PC-3 (cell line): ENCODE measurements around the gene RSU1. TPM values are rescaled to one million over a fixed set of nuclear protein-coding genes. Genes with fewer than 3 reads are reported as not detected.
"Not testable (repeated sequence)": the region's sequence is repeated elsewhere in the genome, so short reads cannot be mapped to it uniquely, and the experiment has no call there.

Experiments used
- ATAC-seq: fragments of 200-7000 bp; cut with Tn5 transposase; 2 replicates; pipeline ENCODE4 v1.9.1; 2020; ENCODE audit warnings: mild to moderate bottlenecking, moderate library complexity
- BruUV-seq: library from RNA; stranded (reverse); fragments of 400-500 nt; replicated peaks from 2 replicates; lab custom pipeline; 2021; lab: Mats Ljungman, UMichigan
- CTCF ChIA-PET: fragments of 300-600 bp; sonication (Branson Sonifier 250); formaldehyde crosslinking; loops from one replicate; lab custom pipeline; 2022; ENCODE audit warnings: antibody characterized with exemption; lab: Charles Lee
- POLR2A ChIA-PET: fragments of 300-600 bp; sonication (Branson Sonifier 250); formaldehyde crosslinking; loops from one replicate; lab custom pipeline; 2022; ENCODE audit warnings: antibody characterized with exemption; ENCODE audit not compliant: unreplicated experiment; lab: Charles Lee
- DNase-seq: peaks from one replicate; pipeline ENCODE4 v3.0.0-alpha.2; 2015
- H2AFZ ChIP-seq: fragments of 300-600 bp; sonication (generic); 2 replicates; pipeline ENCODE4 v1.6.0; 2016; ENCODE audit warnings: antibody characterized with exemption, low read length
- H3F3A ChIP-seq: fragments of 300-600 bp; sonication (generic); one replicate; pipeline ENCODE4 v1.6.0; 2017; ENCODE audit warnings: antibody characterized with exemption, low read length, control low read depth, mild to moderate bottlenecking; ENCODE audit not compliant: unreplicated experiment
- H3K27ac ChIP-seq: fragments of 300-600 bp; sonication (generic); 2 replicates; pipeline ENCODE4 v1.5.1; 2016; ENCODE audit warnings: mild to moderate bottlenecking, low read length
- H3K27me3 ChIP-seq: fragments of 300-600 bp; sonication (generic); 2 replicates; pipeline ENCODE4 v1.6.1; 2016; ENCODE audit warnings: low read length, mixed read lengths
- H3K36me3 ChIP-seq: fragments of 300-600 bp; sonication (generic); 2 replicates; pipeline ENCODE4 v1.6.1; 2016; ENCODE audit warnings: low read depth, mixed run types, low read length, mixed read lengths
- H3K4me1 ChIP-seq: fragments of 300-600 bp; sonication (generic); 2 replicates; pipeline ENCODE4 v1.5.1; 2016; ENCODE audit warnings: low read length; ENCODE audit not compliant: insufficient read depth
- H3K4me2 ChIP-seq: fragments of 300-600 bp; sonication (generic); 2 replicates; pipeline ENCODE4 v1.6.0; 2016; ENCODE audit warnings: low read length
- H3K4me3 ChIP-seq: fragments of 300-600 bp; sonication (generic); 2 replicates; pipeline ENCODE4 v1.5.1; 2016; ENCODE audit warnings: mild to moderate bottlenecking, low read length, mixed read lengths
- H3K79me2 ChIP-seq: fragments of 300-600 bp; sonication (generic); 2 replicates; pipeline ENCODE4 v1.6.1; 2017; ENCODE audit warnings: low read length, mixed read lengths
- H3K9ac ChIP-seq: fragments of 300-600 bp; sonication (generic); 2 replicates; pipeline ENCODE4 v1.6.0; 2016; ENCODE audit warnings: mild to moderate bottlenecking, low read length
- H3K9me2 ChIP-seq: fragments of 300-600 bp; sonication (generic); replicated peaks from 2 replicates; pipeline ENCODE4 v1.6.1; 2016; ENCODE audit warnings: mixed run types, low read length, mixed read lengths
- H3K9me3 ChIP-seq: fragments of 300-600 bp; sonication (generic); 2 replicates; pipeline ENCODE4 v1.6.1; 2016; ENCODE audit warnings: low read length, mixed read lengths
- H4K20me1 ChIP-seq: fragments of 300-600 bp; sonication (generic); 2 replicates; pipeline ENCODE4 v1.6.1; 2016; ENCODE audit warnings: low read length, mixed read lengths
- CTCF ChIP-seq: fragments of 300-600 bp; sonication (generic); conservative IDR thresholded peaks from 2 replicates; pipeline ENCODE4 v1.5.1; 2017; ENCODE audit warnings: antibody characterized with exemption, low read depth, mild to moderate bottlenecking, low read length
- EZH2 ChIP-seq: fragments of 300-600 bp; sonication (generic); IDR thresholded peaks from one replicate; pipeline ENCODE4 v1.6.1; 2017; ENCODE audit warnings: antibody characterized with exemption, mild to moderate bottlenecking, low read length; ENCODE audit not compliant: unreplicated experiment
- EZH2phosphoT487 ChIP-seq: fragments of 300-600 bp; sonication (generic); IDR thresholded peaks from 2 replicates; pipeline ENCODE4 v1.6.1; 2018; ENCODE audit warnings: mild to moderate bottlenecking, antibody characterized with exemption, low read length, borderline replicate concordance
- intact Hi-C: fragments of 100-400 bp; cut with micrococcal nuclease; formaldehyde crosslinking; loops from 2 replicates; pipeline ENCODE4 v1.9.0; 2023
- total RNA-seq: library from RNA; depleted of rRNA; stranded (reverse); fragments of >200 nt; gene quantifications from 2 replicates; pipeline ENCODE4 v1.2.3, GENCODE V29; 2014

Gene RSU1
- total RNA-seq, 1 experiment from 2014 or later = 21.2 TPM

- Histone ChIP-seq H4K20me1 (no peaks in the 10 kb centered on the region), H3K36me3 (no peaks in the 10 kb centered on the region), H3K9me2 (no peaks in the 10 kb centered on the region), H3K4me1 (peaks cover 12% of the 10 kb centered on the region; the same call in 1 of the 2 replicates), H3F3A (no peaks in the 10 kb centered on the region), H3K4me3 (no peak overlapping the region), H3K4me2 (peak overlapping the region; percentile 6; the same call in 1 of the 2 replicates), H2AFZ (peak overlapping the region; percentile 37; the same call in 1 of the 2 replicates), H3K27me3 (no peaks in the 10 kb centered on the region), H3K79me2 (no peaks in the 10 kb centered on the region), H3K27ac (peak overlapping the region; percentile 58), H3K9ac (no peak overlapping the region; the same call in 1 of the 2 replicates), H3K9me3 (no peaks in the 10 kb centered on the region)
- POLR2A ChIA-PET = interaction anchor here (0.6 kb wide), 2 partner anchors 16 to 530 kb away, joined by 3 read pairs; no protein-coding TSS in a partner anchor
- intact Hi-C loops = no loop called here
- no TSS peak for BruUV-seq
- TF ChIP-seq EZH2 (no peak), EZH2phosphoT487 (no peak)
- ATAC-seq (peak; percentile 57), DNase-seq (peak; percentile 57)
- CTCF ChIA-PET = interaction anchor here (0.6 kb wide), 1 partner anchor 18 kb away, joined by 3 read pairs; no protein-coding TSS in a partner anchor
Observed at GRCh38 chr10:16832351-16833080, 15.3 kb upstream of the RSU1 start.

GRCh38 chr10:16828701-16829175 lies 11.5 kb upstream of the RSU1 start:
- CTCF ChIA-PET = no interaction called here
- 0 out of 2 replicates have a peak overlapping the region, but pooled peaks have one; percentile 53 for H2AFZ ChIP-seq
- POLR2A ChIA-PET = interaction anchor here (0.7 kb wide), 1 partner anchor 63 kb away, joined by 10 read pairs; no protein-coding TSS in a partner anchor
- H3K4me2 ChIP-seq = peak overlapping the region; percentile 28
- peak overlapping the region; percentile 57 for H3K27ac ChIP-seq
- peaks cover 12% of the 10 kb centered on the region; the same call in 1 of the 2 replicates for H3K4me1 ChIP-seq
- H3K9ac ChIP-seq = peak overlapping the region; percentile 44; the same call in 1 of the 2 replicates
- no peaks in the 10 kb centered on the region for H3K36me3 ChIP-seq
- no peaks in the 10 kb centered on the region for H3K9me2 ChIP-seq
- H3K79me2 ChIP-seq = no peaks in the 10 kb centered on the region
- no peaks in the 10 kb centered on the region for H3K9me3 ChIP-seq
- 0 out of 2 replicates have a peak overlapping the region, but pooled peaks have one; percentile 30 for H3K4me3 ChIP-seq
- BruUV-seq = no TSS peak
- intact Hi-C loops = loop anchor here (1.0 to 5.0 kb wide), 3 partner anchors 15 to 769 kb away; no protein-coding TSS in a partner anchor
- no peak for TF ChIP-seq EZH2
- no peak for TF ChIP-seq EZH2phosphoT487
- TF ChIP-seq CTCF = no peak
- DNase-seq (peak; percentile 53), ATAC-seq (peak; percentile 75)
- H4K20me1 ChIP-seq = no peaks in the 10 kb centered on the region
- H3F3A ChIP-seq = no peaks in the 10 kb centered on the region
- H3K27me3 ChIP-seq = no peaks in the 10 kb centered on the region

GRCh38 chr10:16828114-16828568 lies 10.9 kb upstream of the RSU1 start:
- DNase-seq (peak; percentile 74), ATAC-seq (peak; percentile 68)
- Histone ChIP-seq H3K9me2 (no peaks in the 10 kb centered on the region), H3K4me3 (no peak overlapping the region), H3K36me3 (no peaks in the 10 kb centered on the region), H2AFZ (0 out of 2 replicates have a peak overlapping the region, but pooled peaks have one; percentile 53), H3K4me2 (peak overlapping the region; percentile 28), H3K27me3 (no peaks in the 10 kb centered on the region), H4K20me1 (no peaks in the 10 kb centered on the region), H3K4me1 (peaks cover 12% of the 10 kb centered on the region; the same call in 1 of the 2 replicates), H3K9ac (peak overlapping the region; percentile 44), H3K79me2 (no peaks in the 10 kb centered on the region), H3K9me3 (no peaks in the 10 kb centered on the region), H3F3A (no peaks in the 10 kb centered on the region), H3K27ac (peak overlapping the region; percentile 57)
- CTCF ChIA-PET = no interaction called here
- POLR2A ChIA-PET = interaction anchor here (0.5 kb wide), 1 partner anchor 11 kb away, joined by 3 read pairs; the partner anchor contains the start of gene RSU1
- intact Hi-C loops = loop anchor here (1.0 to 5.0 kb wide), 3 partner anchors 15 to 769 kb away; no protein-coding TSS in a partner anchor
- BruUV-seq = no TSS peak
- TF ChIP-seq EZH2phosphoT487 (no peak), CTCF (peak; percentile 49; the same call in 1 of the 2 replicates)

- BruUV-seq, H3K79me2 ChIP-seq, H3K36me3 ChIP-seq, H3K27ac ChIP-seq, H3K9me2 ChIP-seq, H3K4me3 ChIP-seq, H3K4me2 ChIP-seq, H3K9me3 ChIP-seq, H2AFZ ChIP-seq, DNase-seq, CTCF ChIA-PET, H4K20me1 ChIP-seq, ATAC-seq, H3K4me1 ChIP-seq, H3F3A ChIP-seq, H3K9ac ChIP-seq, H3K27me3 ChIP-seq: not testable (repeated sequence)
- POLR2A ChIA-PET = interaction anchor here (0.5 kb wide), 1 partner anchor 10 kb away, joined by 3 read pairs; the partner anchor contains the start of gene RSU1
- intact Hi-C loops = loop anchor here (5.0 kb wide), 1 partner anchor 770 kb away; no protein-coding TSS in a partner anchor
Observed at GRCh38 chr10:16827474-16827873, 10.2 kb upstream of the RSU1 start.
